Memory B cell (primary cell): ENCODE data around the gene USP10.
A peak's percentile ranks its signal among the peaks of the same experiment; 100 is the strongest.

Experiments used
- ATAC-seq: fragments of 150-1000 bp; cut with Tn5 transposase; 2 replicates; pipeline ENCODE4 v1.10.0; 2021; ENCODE audit warnings: low read depth, mild to moderate bottlenecking, moderate library complexity
- DNase-seq, 2 donors: peaks; one replicate each; pipeline ENCODE4 v3.0.0; 2022; ENCODE audit warnings: low spot score in 2 of 2
- H3K27ac Mint-ChIP-seq: one replicate; pipeline ENCODE4 v1.8.0; 2022; ENCODE audit warnings: mild to moderate bottlenecking, moderate library complexity, mixed read lengths
- H3K27me3 Mint-ChIP-seq: one replicate; pipeline ENCODE4 v1.8.0; 2022; ENCODE audit warnings: mixed read lengths
- H3K36me3 Mint-ChIP-seq: one replicate; pipeline ENCODE4 v1.8.0; 2022; ENCODE audit warnings: mild to moderate bottlenecking, mixed read lengths
- H3K4me1 Mint-ChIP-seq: one replicate; pipeline ENCODE4 v1.8.0; 2022; ENCODE audit warnings: mixed read lengths
- H3K4me3 Mint-ChIP-seq: one replicate; pipeline ENCODE4 v1.8.0; 2022; ENCODE audit warnings: mild to moderate bottlenecking, moderate library complexity, mixed read lengths
- H3K9me3 Mint-ChIP-seq: one replicate; pipeline ENCODE4 v1.8.0; 2022; ENCODE audit warnings: mixed read lengths

USP10 gene

GRCh38 chr16:84699147-84699711 lies 571 bp upstream of the USP10 start:
- H3K9me3 Mint-ChIP-seq: no peaks in the 10 kb centered on the region
- peaks cover 17% of the 10 kb centered on the region for H3K4me1 Mint-ChIP-seq
- ATAC-seq (peak; percentile 2), DNase-seq (no peak)
- no peaks in the 10 kb centered on the region for H3K27me3 Mint-ChIP-seq
- H3K4me3 Mint-ChIP-seq: peak overlapping the region; percentile 94
- H3K27ac Mint-ChIP-seq: peak overlapping the region; percentile 95
- H3K36me3 Mint-ChIP-seq: no peaks in the 10 kb centered on the region

- no peaks in the 10 kb centered on the region for H3K9me3 Mint-ChIP-seq
- H3K4me1 Mint-ChIP-seq: peaks cover 26% of the 10 kb centered on the region
- DNase-seq (no peak), ATAC-seq (peak; percentile 52)
- no peaks in the 10 kb centered on the region for H3K27me3 Mint-ChIP-seq
- H3K27ac Mint-ChIP-seq: peak overlapping the region; percentile 95
- peak overlapping the region; percentile 94 for H3K4me3 Mint-ChIP-seq
- H3K36me3 Mint-ChIP-seq: peaks cover 3% of the 10 kb centered on the region
Measured at GRCh38 chr16:84700446-84701300, 873 bp downstream of the USP10 start.

GRCh38 chr16:84703681-84704080 lies 3.9 kb downstream of the USP10 start:
- Mint-ChIP-seq H3K4me3 (peak overlapping the region; percentile 21), H3K9me3 (no peaks in the 10 kb centered on the region), H3K4me1 (peaks cover 35% of the 10 kb centered on the region), H3K27ac (peak overlapping the region; percentile 38), H3K27me3 (no peaks in the 10 kb centered on the region), H3K36me3 (peaks cover 6% of the 10 kb centered on the region)
- ATAC-seq: no peak
- no peak for DNase-seq

GRCh38 chr16:84704253-84704652 lies 4.5 kb downstream of the USP10 start:
- Mint-ChIP-seq H3K36me3 (peaks cover 8% of the 10 kb centered on the region), H3K27me3 (no peaks in the 10 kb centered on the region), H3K4me3 (no peak overlapping the region), H3K4me1 (peaks cover 40% of the 10 kb centered on the region), H3K9me3 (no peaks in the 10 kb centered on the region), H3K27ac (peak overlapping the region; percentile 38)
- ATAC-seq: no peak
- no peak for DNase-seq

- H3K4me1 Mint-ChIP-seq: peaks cover 52% of the 10 kb centered on the region
- H3K27ac Mint-ChIP-seq: no peak overlapping the region
- peaks cover 12% of the 10 kb centered on the region for H3K36me3 Mint-ChIP-seq
- ATAC-seq (no peak), DNase-seq (no peak)
- H3K4me3 Mint-ChIP-seq: no peak overlapping the region
- H3K27me3 Mint-ChIP-seq: no peaks in the 10 kb centered on the region
- H3K9me3 Mint-ChIP-seq: no peaks in the 10 kb centered on the region
Measured at GRCh38 chr16:84706856-84707255, 7.1 kb downstream of the USP10 start.

GRCh38 chr16:84709609-84710008 lies 9.8 kb downstream of the USP10 start:
- Mint-ChIP-seq H3K27ac (no peak overlapping the region), H3K36me3 (peaks cover 12% of the 10 kb centered on the region), H3K4me3 (no peak overlapping the region), H3K27me3 (no peaks in the 10 kb centered on the region), H3K9me3 (no peaks in the 10 kb centered on the region), H3K4me1 (peaks cover 59% of the 10 kb centered on the region)
- no peak for ATAC-seq
- no peak for DNase-seq

GRCh38 chr16:84710686-84711085 lies 10.9 kb downstream of the USP10 start:
- no peak for ATAC-seq
- Mint-ChIP-seq H3K27me3 (no peaks in the 10 kb centered on the region), H3K4me3 (no peak overlapping the region), H3K9me3 (no peaks in the 10 kb centered on the region), H3K4me1 (peaks cover 56% of the 10 kb centered on the region), H3K36me3 (peaks cover 9% of the 10 kb centered on the region), H3K27ac (no peak overlapping the region)
- DNase-seq: no peak

GRCh38 chr16:84712138-84712671 lies 12.4 kb downstream of the USP10 start:
- Mint-ChIP-seq H3K36me3 (peaks cover 14% of the 10 kb centered on the region), H3K27me3 (no peaks in the 10 kb centered on the region), H3K27ac (peak overlapping the region; percentile 84), H3K9me3 (no peaks in the 10 kb centered on the region), H3K4me1 (peaks cover 59% of the 10 kb centered on the region), H3K4me3 (no peak overlapping the region)
- DNase-seq (no peak), ATAC-seq (no peak)

GRCh38 chr16:84712801-84713775 lies 13.3 kb downstream of the USP10 start:
- Mint-ChIP-seq H3K27me3 (no peaks in the 10 kb centered on the region), H3K4me3 (peak overlapping the region; percentile 22), H3K9me3 (no peaks in the 10 kb centered on the region), H3K36me3 (peaks cover 14% of the 10 kb centered on the region), H3K4me1 (peaks cover 60% of the 10 kb centered on the region), H3K27ac (peak overlapping the region; percentile 84)
- no peak for ATAC-seq
- no peak for DNase-seq

GRCh38 chr16:84714028-84714427 lies 14.2 kb downstream of the USP10 start:
- H3K9me3 Mint-ChIP-seq: no peaks in the 10 kb centered on the region
- H3K4me1 Mint-ChIP-seq: peaks cover 55% of the 10 kb centered on the region
- peaks cover 12% of the 10 kb centered on the region for H3K36me3 Mint-ChIP-seq
- no peak overlapping the region for H3K4me3 Mint-ChIP-seq
- H3K27ac Mint-ChIP-seq: peak overlapping the region; percentile 84
- no peak for DNase-seq
- ATAC-seq: peak; percentile 41
- H3K27me3 Mint-ChIP-seq: no peaks in the 10 kb centered on the region

- H3K36me3 Mint-ChIP-seq: peaks cover 10% of the 10 kb centered on the region
- no peak for DNase-seq
- no peaks in the 10 kb centered on the region for H3K9me3 Mint-ChIP-seq
- ATAC-seq: no peak
- no peaks in the 10 kb centered on the region for H3K27me3 Mint-ChIP-seq
- H3K4me3 Mint-ChIP-seq: no peak overlapping the region
- H3K27ac Mint-ChIP-seq: peak overlapping the region; percentile 62
- H3K4me1 Mint-ChIP-seq: peaks cover 52% of the 10 kb centered on the region
Measured at GRCh38 chr16:84715424-84715823, 15.6 kb downstream of the USP10 start.

- no peaks in the 10 kb centered on the region for H3K9me3 Mint-ChIP-seq
- DNase-seq: no peak
- H3K4me1 Mint-ChIP-seq: peaks cover 51% of the 10 kb centered on the region
- H3K4me3 Mint-ChIP-seq: no peak overlapping the region
- no peak for ATAC-seq
- H3K27ac Mint-ChIP-seq: peak overlapping the region; percentile 62
- H3K27me3 Mint-ChIP-seq: no peaks in the 10 kb centered on the region
- H3K36me3 Mint-ChIP-seq: peaks cover 10% of the 10 kb centered on the region
Measured at GRCh38 chr16:84715854-84716253, 16.1 kb downstream of the USP10 start.

- peaks cover 49% of the 10 kb centered on the region for H3K4me1 Mint-ChIP-seq
- peaks cover 10% of the 10 kb centered on the region for H3K36me3 Mint-ChIP-seq
- peak overlapping the region; percentile 45 for H3K27ac Mint-ChIP-seq
Measured at GRCh38 chr16:84716740-84717139, 16.9 kb downstream of the USP10 start.

More at GRCh38 chr16:84716740-84717139, 16.9 kb downstream of the USP10 start:
- no peak for DNase-seq
- H3K9me3 Mint-ChIP-seq: no peaks in the 10 kb centered on the region
- no peak for ATAC-seq
- H3K27me3 Mint-ChIP-seq: no peaks in the 10 kb centered on the region
- no peak overlapping the region for H3K4me3 Mint-ChIP-seq
